Subcutaneous preadipocyte (primary cell): ENCODE results near the gene TMF1. TPM values are rescaled to one million over a fixed set of nuclear protein-coding genes. Genes with fewer than 3 reads are reported as not detected.

Experiments
- small RNA-seq: library from RNA; depleted of rRNA; stranded (forward); fragments of <200 nt; gene quantifications from one replicate; pipeline ENCODE3, GENCODE V24; 2012
- total RNA-seq: library from RNA; depleted of rRNA; stranded (reverse); fragments of >200 nt; gene quantifications from 2 replicates; pipeline ENCODE4 v1.2.3, GENCODE V29; 2012

TMF1 gene, protein sequence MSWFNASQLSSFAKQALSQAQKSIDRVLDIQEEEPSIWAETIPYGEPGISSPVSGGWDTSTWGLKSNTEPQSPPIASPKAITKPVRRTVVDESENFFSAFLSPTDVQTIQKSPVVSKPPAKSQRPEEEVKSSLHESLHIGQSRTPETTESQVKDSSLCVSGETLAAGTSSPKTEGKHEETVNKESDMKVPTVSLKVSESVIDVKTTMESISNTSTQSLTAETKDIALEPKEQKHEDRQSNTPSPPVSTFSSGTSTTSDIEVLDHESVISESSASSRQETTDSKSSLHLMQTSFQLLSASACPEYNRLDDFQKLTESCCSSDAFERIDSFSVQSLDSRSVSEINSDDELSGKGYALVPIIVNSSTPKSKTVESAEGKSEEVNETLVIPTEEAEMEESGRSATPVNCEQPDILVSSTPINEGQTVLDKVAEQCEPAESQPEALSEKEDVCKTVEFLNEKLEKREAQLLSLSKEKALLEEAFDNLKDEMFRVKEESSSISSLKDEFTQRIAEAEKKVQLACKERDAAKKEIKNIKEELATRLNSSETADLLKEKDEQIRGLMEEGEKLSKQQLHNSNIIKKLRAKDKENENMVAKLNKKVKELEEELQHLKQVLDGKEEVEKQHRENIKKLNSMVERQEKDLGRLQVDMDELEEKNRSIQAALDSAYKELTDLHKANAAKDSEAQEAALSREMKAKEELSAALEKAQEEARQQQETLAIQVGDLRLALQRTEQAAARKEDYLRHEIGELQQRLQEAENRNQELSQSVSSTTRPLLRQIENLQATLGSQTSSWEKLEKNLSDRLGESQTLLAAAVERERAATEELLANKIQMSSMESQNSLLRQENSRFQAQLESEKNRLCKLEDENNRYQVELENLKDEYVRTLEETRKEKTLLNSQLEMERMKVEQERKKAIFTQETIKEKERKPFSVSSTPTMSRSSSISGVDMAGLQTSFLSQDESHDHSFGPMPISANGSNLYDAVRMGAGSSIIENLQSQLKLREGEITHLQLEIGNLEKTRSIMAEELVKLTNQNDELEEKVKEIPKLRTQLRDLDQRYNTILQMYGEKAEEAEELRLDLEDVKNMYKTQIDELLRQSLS
- total RNA-seq: 25.0 and 35.6 TPM in 2 replicates

DNA sequence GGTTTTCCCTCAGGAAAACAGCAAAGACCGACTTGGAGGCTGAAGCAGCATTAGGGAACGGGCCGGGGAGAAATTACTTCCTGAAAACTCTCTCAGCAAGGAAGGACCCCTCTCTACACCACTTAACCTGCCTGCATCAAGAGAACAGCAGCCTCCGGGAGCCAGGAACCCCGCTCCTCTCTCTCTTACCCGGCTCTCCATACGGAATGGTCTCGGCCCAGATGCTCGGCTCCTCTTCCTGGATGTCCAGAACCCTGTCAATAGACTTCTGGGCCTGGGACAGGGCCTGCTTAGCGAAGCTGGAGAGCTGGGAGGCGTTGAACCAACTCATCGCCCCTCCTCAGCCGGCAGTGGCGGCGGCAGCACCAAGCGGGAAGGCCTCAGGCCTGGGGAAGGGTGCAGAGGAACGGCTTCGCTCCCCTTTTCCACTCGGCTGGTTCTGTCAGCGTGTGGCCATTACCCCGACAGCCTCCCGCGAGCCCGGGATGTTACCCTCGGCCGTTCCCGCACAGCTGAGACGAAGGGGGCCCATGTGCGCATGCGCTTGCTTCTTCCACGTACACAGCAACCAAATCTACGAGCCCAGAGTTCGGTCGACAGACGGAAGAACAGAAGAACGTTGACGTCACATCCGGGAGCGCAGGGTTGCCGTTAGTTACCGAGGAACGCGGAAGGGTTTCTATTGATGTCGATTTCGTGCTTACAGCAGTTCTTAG is at the start of gene TMF1:
TSS of gene TMF1 (minus strand) at position 578 of the 716 bp plus-strand sequence. CDS start at position 331, 247 bp downstream.

DNA sequence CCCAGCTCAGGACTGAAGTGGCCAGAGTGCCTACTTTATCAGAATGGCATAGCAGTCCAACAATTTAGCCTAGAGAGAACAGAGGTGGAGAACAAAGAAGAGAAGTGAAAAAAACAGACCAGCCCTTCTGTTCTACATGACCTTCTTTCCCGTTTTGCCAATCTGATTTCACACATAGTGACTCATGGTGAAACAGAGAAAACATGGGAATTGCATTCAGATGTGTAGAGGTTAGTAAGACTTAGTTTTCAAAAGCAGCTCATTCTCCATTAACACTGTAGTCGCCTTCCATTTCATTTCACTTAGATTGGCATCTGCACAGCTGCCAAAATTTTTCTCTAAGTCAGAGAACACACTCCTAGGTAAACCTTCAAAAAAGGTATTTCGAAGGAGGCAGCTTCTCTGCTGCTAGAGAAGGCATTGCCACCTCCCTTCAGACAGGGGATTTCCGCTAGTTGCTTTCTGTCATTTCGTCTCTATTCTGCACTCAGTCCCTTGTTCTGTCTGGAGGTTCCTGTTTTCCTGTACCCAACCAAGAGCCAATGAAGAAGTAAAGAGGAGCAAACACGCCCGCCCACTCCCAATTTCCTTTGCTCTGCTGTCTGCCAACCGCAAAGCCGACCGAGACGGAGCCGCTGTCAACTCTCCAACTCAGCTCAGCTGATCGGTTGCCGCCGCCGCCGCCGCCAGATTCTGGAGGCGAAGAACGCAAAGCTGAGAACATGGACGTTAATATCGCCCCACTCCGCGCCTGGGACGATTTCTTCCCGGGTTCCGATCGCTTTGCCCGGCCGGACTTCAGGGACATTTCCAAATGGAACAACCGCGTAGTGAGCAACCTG is 32.4 kb upstream of the TMF1 start, which contains the start of gene ARL6IP5:
TSS of gene ARL6IP5 (plus strand) at position 612 of the 842 bp plus-strand sequence. CDS start at position 723, 111 bp downstream.

DNA sequence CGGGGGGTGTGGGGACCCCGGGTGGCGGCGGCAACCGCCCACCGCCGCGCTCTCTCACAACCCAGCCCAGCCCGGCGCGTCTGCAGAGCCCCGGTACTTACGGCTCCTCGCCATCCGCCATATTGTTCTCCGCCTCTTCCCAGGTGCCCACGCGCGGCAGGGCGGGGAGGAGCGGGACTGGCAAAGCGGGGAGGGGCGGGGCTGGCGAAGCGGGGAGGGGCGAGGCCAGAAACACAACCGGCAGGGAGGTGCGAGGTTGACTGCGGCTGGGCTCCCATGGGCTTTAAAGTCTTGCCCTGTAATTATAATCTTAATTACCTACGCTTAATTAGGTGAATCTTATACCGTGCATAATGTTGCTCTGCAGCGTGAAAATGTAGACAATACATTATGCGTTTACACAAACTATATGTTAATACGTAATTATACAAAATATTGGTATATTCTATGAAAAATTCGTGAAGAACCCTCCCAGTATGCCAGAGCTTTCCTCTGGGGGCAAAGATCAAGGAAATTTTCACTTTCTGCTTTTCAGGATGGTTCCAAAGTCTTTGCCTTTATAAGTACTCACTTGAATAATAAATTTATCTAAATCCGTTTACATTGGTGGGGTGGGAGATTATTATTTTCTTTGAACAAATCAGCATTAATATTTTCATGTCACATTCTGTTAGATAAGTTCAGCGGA is 28.2 kb upstream of the TMF1 start, which contains the start of gene UBA3:
TSS of gene UBA3 (minus strand) at position 133 of the 688 bp plus-strand sequence. CDS start at position 121, 12 bp downstream.

DNA sequence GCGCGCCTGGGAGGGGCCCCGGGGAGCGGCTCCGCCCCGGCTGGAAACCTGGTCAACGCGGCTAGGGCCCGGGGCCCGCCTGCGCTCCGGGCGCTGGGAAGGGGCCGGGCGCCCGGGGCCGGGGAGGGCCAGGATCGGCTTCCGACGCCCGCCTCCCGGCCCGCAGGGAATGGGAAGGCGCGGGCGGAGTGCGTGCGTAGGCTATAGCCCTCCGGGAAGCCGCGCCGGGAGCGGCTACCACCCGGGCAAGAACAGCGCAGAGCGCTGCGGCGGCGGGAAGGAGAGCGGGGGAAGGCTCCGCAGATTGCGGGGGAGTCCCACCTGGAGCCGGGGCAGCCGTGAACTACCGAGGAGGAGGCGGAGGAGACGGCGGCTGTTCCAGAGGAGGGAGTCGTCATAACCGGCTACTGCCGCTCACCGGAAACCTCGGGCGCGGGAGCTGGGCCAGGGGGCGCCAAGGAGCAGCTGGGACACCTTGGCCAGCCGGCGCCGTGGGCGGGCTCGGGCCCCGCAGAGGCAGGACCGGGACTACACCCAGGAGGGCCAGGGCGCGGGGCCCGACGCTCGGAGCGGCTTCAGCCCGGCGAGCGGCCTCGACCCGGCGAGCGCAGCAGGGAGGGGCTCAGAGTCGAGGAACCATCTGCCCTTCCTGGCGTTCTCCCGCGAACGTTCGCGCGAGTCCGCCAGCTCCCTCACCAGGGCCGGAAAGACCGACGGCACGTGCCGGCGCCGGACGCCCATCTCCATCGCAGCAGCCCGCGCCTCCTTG is 38.7 kb downstream of the TMF1 start, which contains the start of gene EOGT:
TSS of gene EOGT (minus strand) at position 432 of the 769 bp plus-strand sequence. CDS start 3,838 bp downstream, outside the sequence.

Small RNAs within 50 kb of the gene (small RNA-seq; reads per million reads assigned to genes)
- gene MIR3136: 0.98 reads per million, percentile 57 among the genes with 10 or more reads in this experiment

Other genes with a start within 250 kb of the TMF1 start
- gene TAFA4, start 119.8 kb downstream of the TMF1 start, total RNA-seq: not detected in 2 replicates
- gene EOGT, start 38.6 kb downstream of the TMF1 start, total RNA-seq: 23.5 and 35.2 TPM in 2 replicates
- gene UBA3, start 28.0 kb upstream of the TMF1 start, total RNA-seq: 55.9 and 64.1 TPM in 2 replicates
- gene ARL6IP5, start 32.6 kb upstream of the TMF1 start, total RNA-seq: 65.9 and 80.1 TPM in 2 replicates
- not detected in 2 replicates for gene LMOD3, start 70.3 kb upstream of the TMF1 start, total RNA-seq